ENCODE data around the gene ADIPOR1. TPM values are rescaled to one million over a fixed set of nuclear protein-coding genes. Genes with fewer than 3 reads are reported as not detected.
A peak's percentile ranks its signal among the peaks of the same experiment; 100 is the strongest.
"Not testable (repeated sequence)": the region's sequence is repeated elsewhere in the genome, so short reads cannot be mapped to it uniquely, and the experiment has no call there.

ADIPOR1 gene
- total RNA-seq: 10 to 100 TPM; 51.9 to 84.5 (median 69.6) TPM
- 10 to 100 TPM; 56.8 to 93.8 TPM for polyA plus RNA-seq
- total RNA-seq: 86.4 reads per million, percentile 82 among the genes with 10 or more reads in this experiment

GRCh38 chr1:202957733-202958543, at the start of gene ADIPOR1:
Gene ADIPOR1 (minus strand): TSS chr1:202958312. CDS start chr1:202951070, 7,242 bp downstream.
- H3K9me3 ChIP-seq (ENCODE audit: control insufficient read depth in 2 of 3, low read length in 3 of 3): no peaks in the 10 kb centered on the region
- DNase-seq: peak; percentile 88 to 96 (median 94)
- Mint-ChIP-seq H3K36me3 (peaks cover 0 to 10% (median 0%) of the 10 kb centered on the region in 5 donors), H3K27ac (peak within 1 kb of the TSS; percentile 86 to 98 (median 95)), H3K4me3 (peak within 1 kb of the TSS; percentile 76 to 97 (median 92)), H3K27me3 (no peaks in the 10 kb centered on the region), H3K4me1 (peaks cover 20 to 55% (median 52%) of the 10 kb centered on the region in 7 donors), H3K9me3 (peaks cover 0 to 2% (median 0%) of the 10 kb centered on the region in 11 donors)
- peak within 1 kb of the TSS; percentile 95 for H3K27ac ChIP-seq (ENCODE audit: low read depth, low read length)
- ATAC-seq: peak; percentile 99
- ChIA-PET CTCF (no interaction called here), POLR2A (interaction anchor here (2.6 kb wide), 1 partner anchor 10 kb away, joined by 10 read pairs; no protein-coding TSS in a partner anchor)
- no peaks in the 10 kb centered on the region for H3K27me3 ChIP-seq (ENCODE audit: control insufficient read depth in 2 of 2, insufficient read depth in 2 of 2, low read length in 2 of 2)
- peaks cover 0 to 24% (median 4%) of the 10 kb centered on the region in 3 experiments for H3K36me3 ChIP-seq (ENCODE audit: control insufficient read depth in 2 of 3, insufficient read depth in 3 of 3, low read length in 3 of 3)
- intact Hi-C loops (cut with micrococcal nuclease): loop anchor here (1.0 to 10.0 kb wide), 14 partner anchors 9 to 1803 kb away; partner anchors contain the start of genes CYB5R1 (in 2 of the 2), KLHL12 (in 2 of the 2), PCAT6 (in 2 of the 2) and PPP1R12B (in 2 of the 2)
- H3K4me1 ChIP-seq (ENCODE audit: control insufficient read depth in 2 of 2, insufficient read depth in 2 of 2, low read length in 2 of 2): peaks cover 19 to 39% of the 10 kb centered on the region in 2 donors
- H3K4me3 ChIP-seq (ENCODE audit: low read length): peak within 1 kb of the TSS; percentile 84

- peak; percentile 77 to 95 (median 92) for DNase-seq
- Mint-ChIP-seq H3K36me3 (peaks cover 6 to 20% (median 16%) of the 10 kb centered on the region in 5 donors), H3K4me3 (peak within 1 kb of the TSS; percentile 91 to 100 (median 96)), H3K27ac (peak within 1 kb of the TSS; percentile 93 to 99 (median 98)), H3K9me3 (peaks cover 0 to 6% (median 0%) of the 10 kb centered on the region in 11 donors), H3K4me1 (peaks cover 24 to 46% (median 36%) of the 10 kb centered on the region in 7 donors), H3K27me3 (peaks cover 0 to 4% (median 0%) of the 10 kb centered on the region in 5 donors)
- peaks cover 0 to 33% (median 4%) of the 10 kb centered on the region in 3 experiments for H3K36me3 ChIP-seq (ENCODE audit: control insufficient read depth in 2 of 3, insufficient read depth in 3 of 3, low read length in 3 of 3)
- intact Hi-C loops (cut with micrococcal nuclease): loop anchor here (1.0 to 10.0 kb wide), 11 partner anchors 8 to 842 kb away; partner anchors contain the start of genes ADIPOR1 (in 2 of the 2), CYB5R1 (in 2 of the 2), KLHL12 (in 2 of the 2) and PCAT6 (in 2 of the 2)
- peak within 1 kb of the TSS; percentile 90 for H3K27ac ChIP-seq (ENCODE audit: low read depth, low read length)
- H3K9me3 ChIP-seq (ENCODE audit: control insufficient read depth in 2 of 3, low read length in 3 of 3): no peaks in the 10 kb centered on the region
- ChIA-PET CTCF (interaction anchor here (0.7 to 2.1 kb wide), 7 partner anchors 10 to 80 kb away, joined by 3 to 9 read pairs (median 5); partner anchors contain the start of gene KLHL12), POLR2A (interaction anchor here (0.8 to 3.3 kb wide), 15 partner anchors 10 to 197 kb away, joined by 3 to 23 read pairs (median 5); partner anchors contain the start of genes KLHL12, PCAT6, PPFIA4 and RABIF)
- peak; percentile 96 for ATAC-seq
- H3K4me1 ChIP-seq (ENCODE audit: control insufficient read depth in 2 of 2, insufficient read depth in 2 of 2, low read length in 2 of 2): peaks cover 10 to 14% of the 10 kb centered on the region in 2 donors
- H3K27me3 ChIP-seq (ENCODE audit: control insufficient read depth in 2 of 2, insufficient read depth in 2 of 2, low read length in 2 of 2): no peaks in the 10 kb centered on the region
- H3K4me3 ChIP-seq (ENCODE audit: low read length): peak within 1 kb of the TSS; percentile 91
Observed at GRCh38 chr1:203006948-203007871, 49.1 kb upstream of the ADIPOR1 start, which contains the start of gene TMEM183A. Gene TMEM183A (plus strand): TSS chr1:203007374. CDS start chr1:203007466, 92 bp downstream.

GRCh38 chr1:203005395-203006142, 47.5 kb upstream of the ADIPOR1 start:
- peaks cover 20 to 37% (median 28%) of the 10 kb centered on the region in 7 donors for H3K4me1 Mint-ChIP-seq
- CTCF ChIA-PET: interaction anchor here (0.6 to 2.1 kb wide), 6 partner anchors 8 to 1803 kb away, joined by 3 to 9 read pairs (median 4); partner anchors contain the start of gene KLHL12
- ATAC-seq; H3K4me3 ChIP-seq (ENCODE audit: low read length); H3K27me3 ChIP-seq (ENCODE audit: control insufficient read depth in 2 of 2, insufficient read depth in 2 of 2, low read length in 2 of 2); DNase-seq; H3K9me3 Mint-ChIP-seq; H3K27me3 Mint-ChIP-seq; H3K9me3 ChIP-seq (ENCODE audit: control insufficient read depth in 2 of 3, low read length in 3 of 3): not testable (repeated sequence)
- Histone ChIP-seq H3K27ac (ENCODE audit: low read depth, low read length) (peak overlapping the region; percentile 90), H3K4me1 (ENCODE audit: control insufficient read depth in 2 of 2, insufficient read depth in 2 of 2, low read length in 2 of 2) (peaks cover 10 to 14% of the 10 kb centered on the region in 2 donors), H3K36me3 (ENCODE audit: control insufficient read depth in 2 of 3, insufficient read depth in 3 of 3, low read length in 3 of 3) (peaks cover 0 to 23% (median 4%) of the 10 kb centered on the region in 3 experiments)
- H3K27ac Mint-ChIP-seq: peak overlapping the region; percentile 32 to 99 (median 96)
- peak overlapping the region; percentile 91 to 100 (median 96) for H3K4me3 Mint-ChIP-seq
- peaks cover 5 to 13% (median 6%) of the 10 kb centered on the region in 5 donors for H3K36me3 Mint-ChIP-seq
- intact Hi-C loops (cut with micrococcal nuclease): loop anchor here (2.0 to 10.0 kb wide), 3 partner anchors 39 to 841 kb away; partner anchors contain the start of genes PCAT6 (in 2 of the 2), CYB5R1 (in 1 of the 2) and PTPN7 (in 1 of the 2)
- POLR2A ChIA-PET: interaction anchor here (0.6 to 3.3 kb wide), 7 partner anchors 20 to 789 kb away, joined by 3 to 23 read pairs (median 3); partner anchors contain the start of genes KLHL12 and PPFIA4

- CTCF ChIA-PET: no interaction called here
- Histone ChIP-seq H3K27ac (ENCODE audit: low read depth, low read length) (no peak overlapping the region), H3K4me3 (ENCODE audit: low read length) (no peak overlapping the region), H3K27me3 (ENCODE audit: control insufficient read depth in 2 of 2, insufficient read depth in 2 of 2, low read length in 2 of 2) (no peaks in the 10 kb centered on the region), H3K36me3 (ENCODE audit: control insufficient read depth in 2 of 3, insufficient read depth in 3 of 3, low read length in 3 of 3) (peaks cover 0 to 9% (median 0%) of the 10 kb centered on the region in 3 experiments), H3K9me3 (ENCODE audit: control insufficient read depth in 2 of 3, low read length in 3 of 3) (no peaks in the 10 kb centered on the region), H3K4me1 (ENCODE audit: control insufficient read depth in 2 of 2, insufficient read depth in 2 of 2, low read length in 2 of 2) (peaks cover 0 to under 1% of the 10 kb centered on the region in 2 donors)
- Mint-ChIP-seq H3K4me1 (peaks cover 14 to 28% (median 20%) of the 10 kb centered on the region in 7 donors), H3K36me3 (peaks cover 0 to 6% (median 0%) of the 10 kb centered on the region in 5 donors), H3K9me3 (peaks cover 0 to 6% (median 0%) of the 10 kb centered on the region in 11 donors), H3K27me3 (peaks cover 3 to 11% (median 4%) of the 10 kb centered on the region in 5 donors), H3K4me3 (no peak overlapping the region), H3K27ac (no peak overlapping the region)
- no peak for ATAC-seq
- POLR2A ChIA-PET: interaction anchor here (1.1 kb wide), 1 partner anchor 37 kb away, joined by 3 read pairs; no protein-coding TSS in a partner anchor
- DNase-seq: no peak
- intact Hi-C loops (cut with micrococcal nuclease): loop anchor here in 1 of 2 donors (10.0 kb wide), 1 partner anchor 838 kb away; the partner anchor contains the start of gene PTPN7
Observed at GRCh38 chr1:203002951-203003350, 44.8 kb upstream of the ADIPOR1 start.

GRCh38 chr1:203001986-203002385, 43.9 kb upstream of the ADIPOR1 start:
- Histone ChIP-seq H3K36me3 (ENCODE audit: control insufficient read depth in 2 of 3, insufficient read depth in 3 of 3, low read length in 3 of 3) (peaks cover 0 to 3% (median 0%) of the 10 kb centered on the region in 3 experiments), H3K9me3 (ENCODE audit: control insufficient read depth in 2 of 3, low read length in 3 of 3) (no peaks in the 10 kb centered on the region), H3K27me3 (ENCODE audit: control insufficient read depth in 2 of 2, insufficient read depth in 2 of 2, low read length in 2 of 2) (no peaks in the 10 kb centered on the region), H3K4me3 (ENCODE audit: low read length) (no peak overlapping the region), H3K4me1 (ENCODE audit: control insufficient read depth in 2 of 2, insufficient read depth in 2 of 2, low read length in 2 of 2) (no peaks in the 10 kb centered on the region), H3K27ac (ENCODE audit: low read depth, low read length) (no peak overlapping the region)
- Mint-ChIP-seq H3K4me1 (peaks cover 13 to 24% (median 14%) of the 10 kb centered on the region in 7 donors), H3K4me3 (peak overlapping the region in 1 of 10 donors; percentile 2), H3K27me3 (peaks cover 4 to 17% (median 8%) of the 10 kb centered on the region in 5 donors), H3K27ac (no peak overlapping the region), H3K9me3 (peaks cover 0 to 2% (median 0%) of the 10 kb centered on the region in 11 donors), H3K36me3 (peaks cover 0 to 3% (median 0%) of the 10 kb centered on the region in 5 donors)
- DNase-seq (no peak), ATAC-seq (no peak)
- ChIA-PET CTCF (interaction anchor here (0.7 kb wide), 1 partner anchor 54 kb away, joined by 3 read pairs; no protein-coding TSS in a partner anchor), POLR2A (no interaction called here)
- intact Hi-C loops (cut with micrococcal nuclease): loop anchor here in 1 of 2 donors (10.0 kb wide), 1 partner anchor 837 kb away; the partner anchor contains the start of gene PTPN7

All from naive thymus-derived CD4-positive, alpha-beta T cell (primary cell).